IPS DF 6.9 (cell line): ENCODE measurements around the gene MRPS16.

Experiments used
- DNase-seq: peaks from one replicate; pipeline ENCODE4 v3.0.0-alpha.2; 2013; ENCODE audit warnings: low read depth, low spot score
- H3K27ac ChIP-seq: one replicate; pipeline ENCODE4 v1.5.1; 2013; ENCODE audit warnings: low read length, control low read depth
- H3K27me3 ChIP-seq: 2 replicates; pipeline ENCODE4 v1.6.1; 2013; ENCODE audit warnings: mild to moderate bottlenecking, low read length; ENCODE audit not compliant: control insufficient read depth, insufficient read depth
- H3K36me3 ChIP-seq: 2 replicates; pipeline ENCODE4 v1.6.1; 2013; ENCODE audit warnings: low read length; ENCODE audit not compliant: control insufficient read depth, insufficient read depth
- H3K4me1 ChIP-seq: 2 replicates; pipeline ENCODE4 v1.6.1; 2013; ENCODE audit warnings: low read length; ENCODE audit not compliant: control insufficient read depth, insufficient read depth
- H3K4me3 ChIP-seq: 2 replicates; pipeline ENCODE4 v1.5.1; 2013; ENCODE audit warnings: mild to moderate bottlenecking, low read length
- H3K9me3 ChIP-seq: 2 replicates; pipeline ENCODE4 v1.6.1; 2013; ENCODE audit warnings: low read length, inconsistent platforms; ENCODE audit not compliant: control insufficient read depth, insufficient read depth
- WGBS: extraction: QIAGEN DNeasy Blood & Tissue Kit; methylation state at CpG from one replicate; pipeline ENCODE4 v1.1.7; 2013; ENCODE audit warnings: mixed read lengths, missing lambda C conversion rate; ENCODE audit not compliant: insufficient read length, insufficient coverage; 5-methylcytosine and 5-hydroxymethylcytosine counted together

MRPS16 gene

GRCh38 chr10:73239908-73240307, 12.5 kb downstream of the MRPS16 start:
- Histone ChIP-seq H3K4me3 (no peak overlapping the region), H3K4me1 (no peaks in the 10 kb centered on the region), H3K27ac (no peak overlapping the region), H3K36me3 (peaks cover 29% of the 10 kb centered on the region; the same call in 1 of the 2 replicates), H3K9me3 (no peaks in the 10 kb centered on the region), H3K27me3 (no peaks in the 10 kb centered on the region)
- DNase-seq, result no peak
- no CpG with 5 or more reads among the region's 2 CpGs for WGBS

GRCh38 chr10:73238990-73239566, 13.4 kb downstream of the MRPS16 start:
- DNase-seq, result no peak
- WGBS, result no CpG with 5 or more reads among the region's 5 CpGs
- Histone ChIP-seq H3K27me3 (no peaks in the 10 kb centered on the region), H3K4me3 (no peak overlapping the region), H3K27ac (no peak overlapping the region), H3K36me3 (peaks cover 27% of the 10 kb centered on the region; the same call in 1 of the 2 replicates), H3K9me3 (no peaks in the 10 kb centered on the region), H3K4me1 (no peaks in the 10 kb centered on the region)

GRCh38 chr10:73234695-73235094, 17.7 kb downstream of the MRPS16 start:
- no peaks in the 10 kb centered on the region for H3K4me1 ChIP-seq
- H3K36me3 ChIP-seq, result peaks cover 11% of the 10 kb centered on the region; the same call in 1 of the 2 replicates
- H3K27ac ChIP-seq, result no peak overlapping the region
- no peaks in the 10 kb centered on the region for H3K9me3 ChIP-seq
- no peak overlapping the region for H3K4me3 ChIP-seq
- no peak for DNase-seq
- H3K27me3 ChIP-seq, result no peaks in the 10 kb centered on the region
- no CpG with 5 or more reads among the region's 7 CpGs for WGBS

GRCh38 chr10:73233883-73234282, 18.6 kb downstream of the MRPS16 start:
- peaks cover 8% of the 10 kb centered on the region; the same call in 1 of the 2 replicates for H3K36me3 ChIP-seq

GRCh38 chr10:73232887-73233286, 19.6 kb downstream of the MRPS16 start:
- DNase-seq, result no peak
- H3K27ac ChIP-seq, result no peak overlapping the region
- no peak overlapping the region for H3K4me3 ChIP-seq
- H3K4me1 ChIP-seq, result no peaks in the 10 kb centered on the region
- WGBS, result no CpG with 5 or more reads among the region's 8 CpGs
- no peaks in the 10 kb centered on the region for H3K9me3 ChIP-seq
- peaks cover 8% of the 10 kb centered on the region; the same call in 1 of the 2 replicates for H3K36me3 ChIP-seq
- no peaks in the 10 kb centered on the region for H3K27me3 ChIP-seq

More at GRCh38 chr10:73233883-73234282, 18.6 kb downstream of the MRPS16 start:
- WGBS, result no CpG with 5 or more reads among the region's 2 CpGs
- H3K27ac ChIP-seq, result no peak overlapping the region
- no peaks in the 10 kb centered on the region for H3K27me3 ChIP-seq
- no peaks in the 10 kb centered on the region for H3K9me3 ChIP-seq
- DNase-seq, result no peak
- H3K4me1 ChIP-seq, result no peaks in the 10 kb centered on the region
- H3K4me3 ChIP-seq, result no peak overlapping the region

GRCh38 chr10:73229567-73229966, 22.9 kb downstream of the MRPS16 start:
- H3K27ac ChIP-seq, result no peak overlapping the region
- no peaks in the 10 kb centered on the region for H3K36me3 ChIP-seq
- no CpG with 5 or more reads among the region's 6 CpGs for WGBS
- H3K4me3 ChIP-seq, result no peak overlapping the region
- H3K9me3 ChIP-seq, result no peaks in the 10 kb centered on the region
- no peak for DNase-seq
- H3K27me3 ChIP-seq, result no peaks in the 10 kb centered on the region
- no peaks in the 10 kb centered on the region for H3K4me1 ChIP-seq

GRCh38 chr10:73228247-73228646, 24.2 kb downstream of the MRPS16 start:
- Histone ChIP-seq H3K27ac (no peak overlapping the region), H3K36me3 (no peaks in the 10 kb centered on the region), H3K9me3 (no peaks in the 10 kb centered on the region), H3K4me1 (no peaks in the 10 kb centered on the region), H3K4me3 (no peak overlapping the region), H3K27me3 (no peaks in the 10 kb centered on the region)
- no peak for DNase-seq
- no CpG with 5 or more reads among the region's 3 CpGs for WGBS

GRCh38 chr10:73226663-73227062, 25.8 kb downstream of the MRPS16 start:
- no peak for DNase-seq
- no peaks in the 10 kb centered on the region for H3K9me3 ChIP-seq
- H3K36me3 ChIP-seq, result no peaks in the 10 kb centered on the region
- no peaks in the 10 kb centered on the region for H3K4me1 ChIP-seq
- no peak overlapping the region for H3K4me3 ChIP-seq
- H3K27me3 ChIP-seq, result no peaks in the 10 kb centered on the region
- H3K27ac ChIP-seq, result no peak overlapping the region

GRCh38 chr10:73225518-73225917, 26.9 kb downstream of the MRPS16 start:
- no peak overlapping the region for H3K4me3 ChIP-seq
- H3K27ac ChIP-seq, result no peak overlapping the region
- no peaks in the 10 kb centered on the region for H3K36me3 ChIP-seq
- no peak for DNase-seq
- no peaks in the 10 kb centered on the region for H3K4me1 ChIP-seq
- H3K9me3 ChIP-seq, result no peaks in the 10 kb centered on the region
- H3K27me3 ChIP-seq, result no peaks in the 10 kb centered on the region

- no peak overlapping the region for H3K27ac ChIP-seq
- DNase-seq, result no peak
- H3K36me3 ChIP-seq, result no peaks in the 10 kb centered on the region; the same call in 1 of the 2 replicates
- no peaks in the 10 kb centered on the region for H3K4me1 ChIP-seq
- no CpG with 5 or more reads among the region's 1 CpG for WGBS
- no peak overlapping the region for H3K4me3 ChIP-seq
- H3K9me3 ChIP-seq, result no peaks in the 10 kb centered on the region
- H3K27me3 ChIP-seq, result no peaks in the 10 kb centered on the region
Measured at GRCh38 chr10:73220989-73221388, 31.5 kb downstream of the MRPS16 start.

- no peak for DNase-seq
- Histone ChIP-seq H3K4me3 (no peak overlapping the region), H3K4me1 (no peaks in the 10 kb centered on the region), H3K27me3 (no peaks in the 10 kb centered on the region), H3K9me3 (no peaks in the 10 kb centered on the region), H3K36me3 (no peaks in the 10 kb centered on the region; the same call in 1 of the 2 replicates), H3K27ac (no peak overlapping the region)
Measured at GRCh38 chr10:73219384-73219783, 33.1 kb downstream of the MRPS16 start.
